ENCODE data around the gene MSMP. TPM values are rescaled to one million over a fixed set of nuclear protein-coding genes. Genes with fewer than 3 reads are reported as not detected.

Gene MSMP
- total RNA-seq, 1 experiment from 2014 or later: 2.1 TPM

- TF ChIP-seq ESRRA (CRISPR knock-in tag; IDR thresholded peaks at IDR 0.05; ENCODE audit: borderline replicate concordance): no peak
- TF ChIP-seq NR2C2 (CRISPR knock-in tag; IDR thresholded peaks at IDR 0.05): no peak
- TF ChIP-seq MYBL2 (CRISPR knock-in tag; IDR thresholded peaks at IDR 0.05): no peak
These were observed 6.6 kb upstream of the MSMP start (continued) for GRCh38 chr9:35760651-35761050.

- H3K27me3 Mint-ChIP-seq (ENCODE audit: low read depth): no peaks in the 10 kb centered on the region
- H3K36me3 Mint-ChIP-seq: peaks cover 3% of the 10 kb centered on the region
- no peak overlapping the region for H3K27ac Mint-ChIP-seq
- no peak for DNase-seq (ENCODE audit: low spot score)
- no peak overlapping the region for H3K4me3 Mint-ChIP-seq
- peaks cover 37% of the 10 kb centered on the region for H3K4me1 Mint-ChIP-seq
- ChIA-PET CTCF (no interaction called here), POLR2A (no interaction called here)
- no peak for TF ChIP-seq ZNF219 (CRISPR knock-in tag; IDR thresholded peaks at IDR 0.05; ENCODE audit: borderline replicate concordance)
- TF ChIP-seq TEAD4 (CRISPR knock-in tag; IDR thresholded peaks at IDR 0.05): no peak
- TF ChIP-seq ATF3 (CRISPR knock-in tag; conservative IDR thresholded peaks at IDR 0.05): no peak
- H3K9me3 Mint-ChIP-seq: no peaks in the 10 kb centered on the region
- no peak for ATAC-seq
These were observed 5.7 kb upstream of the MSMP start for GRCh38 chr9:35759795-35760194.

- Mint-ChIP-seq H3K27me3 (ENCODE audit: low read depth) (no peaks in the 10 kb centered on the region), H3K4me3 (peak overlapping the region; percentile 89), H3K27ac (peak overlapping the region; percentile 1), H3K4me1 (peaks cover 37% of the 10 kb centered on the region), H3K36me3 (peaks cover 9% of the 10 kb centered on the region), H3K9me3 (no peaks in the 10 kb centered on the region)
- CTCF ChIA-PET: interaction anchor here (0.5 kb wide), 1 partner anchor 9 kb away, joined by 4 read pairs; no protein-coding TSS in a partner anchor
- DNase-seq (ENCODE audit: low spot score) (no peak), ATAC-seq (no peak)
- no peak for TF ChIP-seq NR1H2 (CRISPR knock-in tag; IDR thresholded peaks at IDR 0.05)
- TF ChIP-seq USF1 (CRISPR knock-in tag; IDR thresholded peaks at IDR 0.05): no peak
- no peak for TF ChIP-seq KAT7 (CRISPR knock-in tag; IDR thresholded peaks at IDR 0.05; ENCODE audit: borderline replicate concordance)
- no peak for TF ChIP-seq IRF2 (CRISPR knock-in tag; IDR thresholded peaks at IDR 0.05; ENCODE audit: borderline replicate concordance, low read depth)
- TF ChIP-seq HMGXB4 (CRISPR knock-in tag; IDR thresholded peaks at IDR 0.05): no peak
- no peak for TF ChIP-seq SOX15 (CRISPR knock-in tag; IDR thresholded peaks at IDR 0.05)
- TF ChIP-seq CTCF (IDR thresholded peaks at IDR 0.05): no peak
- TF ChIP-seq ZNF317 (CRISPR knock-in tag; IDR thresholded peaks at IDR 0.05; ENCODE audit: borderline replicate concordance, low read depth): no peak
- TF ChIP-seq E2F5 (CRISPR knock-in tag; IDR thresholded peaks at IDR 0.05): no peak
- no peak for TF ChIP-seq PREB (CRISPR knock-in tag; IDR thresholded peaks at IDR 0.05; ENCODE audit: borderline replicate concordance)
- TF ChIP-seq MLX (CRISPR knock-in tag; IDR thresholded peaks at IDR 0.05): no peak
- TF ChIP-seq ATF1 (CRISPR knock-in tag; IDR thresholded peaks at IDR 0.05): no peak
- no peak for TF ChIP-seq NR3C1 (CRISPR knock-in tag; conservative IDR thresholded peaks at IDR 0.05; ENCODE audit: low read depth)
- POLR2A ChIA-PET: interaction anchor here (0.7 to 0.8 kb wide), 2 partner anchors 71 to 1279 kb away, joined by 3 to 5 read pairs; no protein-coding TSS in a partner anchor
These were observed 4.5 kb upstream of the MSMP start for GRCh38 chr9:35758475-35759050.

Data from WTC11 (cell line).